HG03060 (cell line): Measurements from ENCODE around the gene QSER1.
"Not testable (repeated sequence)": the region's sequence is repeated elsewhere in the genome, so short reads cannot be mapped to it uniquely, and the experiment has no call there.

ENCODE experiments used
- ATAC-seq: cut with Tn5 transposase; IDR thresholded peaks from one replicate; pipeline ENCODE4 v1.9.1; 2021; ENCODE audit warnings: low read depth, moderate number of reproducible peaks; ENCODE audit not compliant: unreplicated experiment

QSER1 gene

DNA sequence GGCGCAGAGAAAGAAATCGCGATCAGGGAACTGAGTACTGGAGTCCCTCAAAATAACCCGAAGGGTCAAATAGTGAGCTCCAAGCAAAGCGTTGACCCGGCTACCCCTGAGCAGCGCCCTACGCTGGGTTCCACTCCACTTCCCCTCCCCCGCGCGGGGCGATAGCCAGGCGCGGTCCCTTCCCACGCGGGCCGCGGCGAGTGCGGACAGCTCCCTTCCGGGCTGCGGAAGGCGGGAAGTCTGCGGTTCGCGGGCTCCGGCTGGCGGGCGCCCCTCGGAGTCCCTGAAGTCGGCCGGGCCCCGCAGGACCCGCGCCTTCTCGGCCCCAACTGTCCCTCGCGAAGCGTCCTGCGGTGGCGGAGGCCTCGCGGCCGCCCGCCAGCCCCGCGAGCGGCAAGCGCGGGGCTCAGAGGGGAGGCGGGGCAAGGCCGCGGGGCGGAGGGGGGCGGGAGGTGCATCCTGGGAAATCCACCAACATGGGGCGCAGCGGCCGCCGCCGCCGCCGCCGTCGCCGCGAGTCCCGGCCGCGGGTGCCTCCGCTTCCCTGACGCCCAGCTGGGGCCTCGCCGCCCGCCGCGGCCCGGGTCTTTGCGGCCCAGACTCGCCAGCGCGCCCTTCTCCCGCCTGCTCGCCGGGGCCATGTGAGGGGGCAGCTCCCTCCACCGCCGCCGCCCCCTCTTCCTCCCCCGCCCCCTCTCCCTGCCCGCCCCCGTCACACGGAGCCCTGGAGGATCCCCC lies at the start of gene QSER1:
Gene QSER1, plus strand, starts transcription at position 457 of the 738 bp plus-strand sequence. CDS start 315 bp downstream, outside the sequence.
- ATAC-seq: no peak

- ATAC-seq: no peak
Measured at GRCh38 chr11:32843544-32843943, 49.1 kb upstream of the QSER1 start.

DNA sequence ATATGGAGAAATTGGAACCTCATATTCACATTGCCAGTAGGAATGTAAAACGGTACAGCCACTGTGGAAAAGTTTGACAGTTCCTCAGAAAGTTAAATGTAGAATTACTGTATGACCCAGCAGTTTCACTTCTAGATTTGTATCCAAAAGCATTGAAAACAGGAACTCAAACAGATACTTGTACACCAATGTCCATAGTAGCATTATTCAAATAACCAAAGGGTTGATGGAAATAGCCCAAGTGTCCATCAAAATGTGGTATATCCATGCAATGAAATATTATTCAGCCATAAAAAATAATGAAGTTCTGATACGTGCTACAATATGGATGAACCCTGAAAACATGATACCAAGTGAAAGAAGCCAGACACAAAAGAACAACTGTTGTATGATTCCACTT lies 45.1 kb upstream of the QSER1 start:
- ATAC-seq: no peak

GRCh38 chr11:32849761-32850160 lies 42.9 kb upstream of the QSER1 start:
- no peak for ATAC-seq

GRCh38 chr11:32851251-32851650 lies 41.4 kb upstream of the QSER1 start:
- ATAC-seq: no peak

DNA sequence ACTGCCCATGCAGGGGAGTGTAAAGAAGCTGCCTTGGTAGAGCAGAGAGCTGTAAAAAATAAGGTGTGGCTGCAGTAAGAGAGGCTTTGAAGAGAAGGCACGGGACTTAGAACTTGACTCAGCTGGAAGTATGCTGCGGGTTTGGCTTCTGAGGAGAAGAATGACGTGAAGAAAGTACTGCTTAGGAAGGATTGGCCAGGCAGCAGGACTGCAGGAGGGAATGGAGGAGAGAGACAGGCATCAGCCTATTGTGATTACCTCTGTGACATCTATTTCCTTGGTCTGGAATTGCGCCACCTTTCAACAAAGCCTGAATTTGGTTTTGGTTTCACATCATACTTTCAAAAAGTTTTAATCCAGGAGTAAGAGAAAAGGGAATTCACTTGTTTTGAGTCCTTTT lies 40.4 kb upstream of the QSER1 start:
- no peak for ATAC-seq

- no peak for ATAC-seq
Measured at GRCh38 chr11:32855601-32856000, 37.0 kb upstream of the QSER1 start.

DNA sequence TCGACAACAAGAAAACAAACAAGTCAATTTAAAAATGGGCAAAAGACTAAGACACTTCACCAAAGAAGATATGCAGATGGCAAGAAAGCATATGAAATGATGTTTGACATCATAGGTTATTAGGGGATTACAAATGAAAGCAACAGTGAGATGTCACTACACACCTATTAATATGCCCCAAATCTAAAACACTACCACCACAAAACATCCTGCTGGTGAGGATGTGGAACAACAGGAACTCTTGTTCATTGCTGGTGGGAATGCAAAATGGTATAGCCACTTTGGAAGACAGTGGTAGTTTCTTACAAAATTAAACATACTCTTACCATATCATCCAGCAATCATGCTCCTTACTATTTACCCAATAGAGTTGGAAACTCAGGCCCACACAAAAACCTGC lies 33.9 kb upstream of the QSER1 start:
- ATAC-seq: no peak

GRCh38 chr11:32861850-32862577 lies 30.6 kb upstream of the QSER1 start:
- no peak for ATAC-seq

GRCh38 chr11:32864555-32864954 lies 28.1 kb upstream of the QSER1 start:
- ATAC-seq: no peak

GRCh38 chr11:32868752-32869151 lies 23.9 kb upstream of the QSER1 start:
- not testable (repeated sequence) for ATAC-seq

DNA sequence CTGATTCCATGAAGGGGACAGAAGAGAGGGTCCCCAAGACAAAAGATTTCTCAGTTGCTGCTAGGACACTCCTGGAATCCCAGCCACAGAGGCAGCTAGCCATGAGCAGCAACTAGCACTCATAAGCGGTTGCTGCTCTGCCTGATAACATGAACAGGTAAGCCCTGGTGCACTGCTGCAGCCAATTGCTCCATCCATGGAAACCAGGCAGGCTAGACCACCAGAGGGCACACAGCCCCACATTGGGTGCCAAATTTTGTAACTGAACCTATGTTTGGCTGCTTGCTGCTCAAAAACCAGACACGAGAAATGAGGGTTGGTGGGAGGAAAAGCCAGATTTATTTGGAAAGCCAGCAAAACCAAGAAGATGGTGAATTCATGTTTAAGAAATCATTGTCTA lies 21.9 kb upstream of the QSER1 start:
- no peak for ATAC-seq

GRCh38 chr11:32874132-32874531 lies 18.5 kb upstream of the QSER1 start:
- ATAC-seq: no peak

DNA sequence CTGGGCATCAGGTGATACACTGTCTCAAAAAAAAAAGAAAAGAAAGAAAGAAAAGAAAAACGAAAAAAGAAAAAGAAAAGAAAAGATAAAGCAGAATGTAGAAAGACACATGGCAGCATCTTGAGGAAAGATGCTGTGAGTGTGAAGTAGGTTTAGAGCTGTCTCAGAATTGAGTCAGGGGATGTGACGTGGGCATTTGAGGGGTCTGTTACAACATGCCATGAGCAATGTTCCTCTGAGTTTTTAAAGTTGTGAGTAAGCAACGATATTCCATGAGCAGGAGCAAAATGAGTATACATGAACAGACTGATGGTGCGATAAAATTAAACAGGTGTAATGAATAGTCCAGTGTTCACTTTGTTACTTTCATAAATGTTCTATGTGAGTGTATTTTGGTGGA lies 11.3 kb upstream of the QSER1 start:
- no peak for ATAC-seq

DNA sequence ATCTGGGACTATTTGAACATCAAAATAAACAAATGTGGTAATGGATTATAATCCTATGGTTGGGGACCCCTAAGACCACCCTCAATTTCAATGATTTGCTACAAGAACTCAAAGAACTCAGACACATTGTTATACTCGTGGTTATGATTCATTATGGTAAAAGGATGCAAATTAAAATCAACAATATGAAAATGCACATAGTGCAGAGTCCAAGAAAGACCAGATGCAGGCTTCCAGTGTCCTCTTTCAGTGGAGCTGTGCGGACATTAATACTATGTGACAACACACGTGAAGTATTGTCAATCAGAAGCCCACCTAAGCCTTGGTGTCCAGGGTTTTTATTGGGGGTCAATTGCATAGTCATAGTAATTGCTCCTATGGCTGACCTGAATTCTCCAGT lies 9.2 kb upstream of the QSER1 start:
- no peak for ATAC-seq

DNA sequence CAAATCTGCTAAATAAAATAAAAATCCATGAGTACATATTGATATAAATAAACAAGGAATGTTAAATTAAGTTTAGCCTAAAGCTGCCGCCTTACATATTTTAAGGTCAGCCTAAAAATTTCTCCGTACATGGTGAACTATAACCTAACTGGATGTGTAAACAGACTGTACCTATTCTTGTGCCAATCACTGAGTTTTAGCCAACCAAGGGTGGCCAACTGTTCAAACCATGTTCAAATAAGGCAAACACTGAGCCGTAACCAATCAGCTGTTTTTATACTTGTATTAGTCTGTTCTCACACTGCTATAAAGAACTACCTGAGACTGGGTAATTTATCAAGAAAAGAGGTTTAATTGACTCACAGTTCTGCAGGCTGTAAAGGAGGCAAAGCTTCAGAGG lies 8.6 kb upstream of the QSER1 start:
- ATAC-seq: no peak

DNA sequence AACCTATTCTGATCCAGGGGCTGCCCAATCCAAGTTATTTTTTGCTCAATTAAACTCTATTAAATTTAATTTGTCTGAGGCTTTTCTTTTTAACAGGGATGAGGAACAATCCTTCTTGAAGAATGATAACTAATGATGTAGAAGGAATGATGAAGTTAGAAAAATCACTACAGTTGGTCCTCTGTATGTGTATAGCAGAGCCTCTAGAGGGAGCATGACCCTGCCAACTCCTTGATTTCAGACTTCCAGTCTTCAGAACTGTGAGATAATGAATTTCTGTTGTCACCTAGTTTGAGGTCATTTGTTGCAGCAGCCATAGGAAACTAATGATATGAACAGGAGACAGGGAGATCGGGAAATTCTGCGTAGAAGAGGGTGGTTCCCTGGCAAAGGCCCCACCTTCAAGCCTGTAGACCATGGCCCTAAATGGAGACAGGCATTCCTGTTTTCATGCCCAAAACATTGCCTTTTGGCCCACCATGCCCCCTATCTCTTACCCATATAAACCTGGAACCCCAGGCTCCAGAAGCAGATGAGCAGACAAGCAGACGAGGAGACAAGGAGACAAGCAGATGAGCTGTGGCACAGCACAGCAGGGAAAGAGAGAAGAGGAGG lies 7.7 kb upstream of the QSER1 start:
- ATAC-seq: no peak

DNA sequence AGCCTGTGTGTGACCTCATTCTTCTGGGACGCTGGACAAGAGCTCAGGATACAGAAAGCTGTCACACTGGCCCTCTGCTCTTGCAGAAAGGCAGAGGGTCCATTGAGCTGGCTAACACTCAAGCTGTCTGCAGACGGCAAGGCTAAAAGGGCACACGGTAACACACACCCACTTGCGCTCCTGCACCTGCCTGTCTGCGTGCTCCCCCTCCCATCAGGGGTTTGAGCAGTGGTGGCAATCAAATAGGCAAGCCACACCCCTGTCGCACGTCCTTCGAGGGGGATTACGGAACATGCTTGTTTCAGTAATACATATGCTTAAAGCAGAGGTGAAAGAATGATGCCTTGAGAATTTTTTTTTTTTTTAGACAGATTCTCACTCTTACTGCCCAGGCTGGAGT lies 7.1 kb upstream of the QSER1 start:
- ATAC-seq: no peak

- no peak for ATAC-seq
Measured at GRCh38 chr11:32886180-32886579, 6.4 kb upstream of the QSER1 start.

DNA sequence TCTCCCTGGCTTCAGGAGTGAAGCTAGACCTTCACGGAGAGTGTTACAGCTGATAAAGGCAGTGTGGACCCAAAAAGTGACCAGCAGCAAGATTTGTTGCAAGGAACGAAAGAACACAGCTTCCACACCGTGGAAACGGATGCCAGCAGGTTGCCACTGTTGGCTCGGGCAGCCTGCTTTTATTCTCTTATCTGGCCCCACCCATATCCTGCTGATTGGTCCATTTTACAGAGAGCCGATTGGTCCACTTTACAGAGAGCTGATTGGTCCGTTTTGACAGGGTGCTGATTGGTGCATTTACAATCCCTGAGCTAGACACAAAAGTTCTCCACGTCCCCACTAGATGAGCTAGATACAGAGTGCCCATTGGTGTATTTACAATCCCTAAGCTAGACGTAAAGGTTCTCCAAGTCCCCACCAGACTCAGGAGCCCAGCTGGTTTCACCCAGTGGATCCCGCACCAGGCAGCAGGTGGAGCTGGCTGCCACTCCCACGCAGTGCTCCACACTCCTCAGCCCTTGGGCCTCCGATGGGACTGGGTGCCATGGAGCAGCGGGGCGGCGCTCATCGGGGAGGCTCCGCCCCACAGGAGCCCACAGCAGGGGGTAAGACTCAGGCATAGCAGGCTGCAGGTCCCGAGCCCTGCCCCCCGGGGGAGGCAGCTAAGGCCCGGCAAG lies 4.8 kb upstream of the QSER1 start:
- not testable (repeated sequence) for ATAC-seq

- ATAC-seq: not testable (repeated sequence)
Measured at GRCh38 chr11:32888384-32888710, 4.3 kb upstream of the QSER1 start.
